HG02798 (cell line): Measurements from ENCODE around the gene TUBB2B.
"Not testable (repeated sequence)": the region's sequence is repeated elsewhere in the genome, so short reads cannot be mapped to it uniquely, and the experiment has no call there.

ENCODE experiments used
- ATAC-seq: cut with Tn5 transposase; IDR thresholded peaks from one replicate; pipeline ENCODE4 v1.9.1; 2021; ENCODE audit warnings: mild to moderate bottlenecking; ENCODE audit not compliant: unreplicated experiment, poor library complexity

TUBB2B gene

DNA sequence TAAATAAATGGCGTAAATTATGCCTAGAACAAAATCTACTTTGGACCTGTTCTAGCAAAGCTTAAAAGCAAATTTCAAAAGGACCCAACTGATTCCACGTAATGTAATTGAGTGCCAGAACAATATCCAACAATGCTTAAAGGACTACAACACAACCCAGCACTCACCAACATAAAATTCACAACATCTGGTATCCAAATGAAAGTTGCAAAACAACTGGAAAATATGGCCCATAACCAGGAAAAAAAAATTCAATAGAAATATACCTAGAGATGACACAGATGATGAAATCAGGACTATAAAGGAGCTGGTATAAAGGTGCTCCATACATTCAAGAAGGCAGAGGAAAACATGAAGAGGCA lies 14.1 kb downstream of the TUBB2B start:
- no peak for ATAC-seq

DNA sequence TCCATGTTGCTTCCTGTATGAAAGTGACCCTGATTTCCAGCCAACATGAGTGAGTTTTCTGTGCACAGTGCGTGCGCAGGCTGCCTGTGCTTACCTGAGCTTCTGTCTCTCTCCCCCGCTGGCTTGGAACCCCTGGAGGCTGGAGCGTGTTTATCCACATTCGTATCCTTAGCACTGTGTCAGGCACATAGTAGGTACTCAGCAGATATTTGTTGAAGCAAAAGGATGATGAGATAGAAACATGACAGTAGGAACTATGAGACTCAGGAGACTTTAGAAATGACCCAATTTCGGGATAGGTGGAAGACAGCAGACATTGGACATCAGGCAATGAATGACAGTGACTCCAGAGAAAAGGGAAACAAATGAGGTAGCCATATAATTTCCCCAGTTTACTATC lies 15.2 kb downstream of the TUBB2B start:
- no peak for ATAC-seq

GRCh38 chr6:3211681-3212080 lies 15.8 kb downstream of the TUBB2B start:
- no peak for ATAC-seq

GRCh38 chr6:3210024-3210610 lies 17.3 kb downstream of the TUBB2B start:
- ATAC-seq, result no peak

- peak; percentile 62 for ATAC-seq
These were observed 18.1 kb downstream of the TUBB2B start for GRCh38 chr6:3209114-3210023.

DNA sequence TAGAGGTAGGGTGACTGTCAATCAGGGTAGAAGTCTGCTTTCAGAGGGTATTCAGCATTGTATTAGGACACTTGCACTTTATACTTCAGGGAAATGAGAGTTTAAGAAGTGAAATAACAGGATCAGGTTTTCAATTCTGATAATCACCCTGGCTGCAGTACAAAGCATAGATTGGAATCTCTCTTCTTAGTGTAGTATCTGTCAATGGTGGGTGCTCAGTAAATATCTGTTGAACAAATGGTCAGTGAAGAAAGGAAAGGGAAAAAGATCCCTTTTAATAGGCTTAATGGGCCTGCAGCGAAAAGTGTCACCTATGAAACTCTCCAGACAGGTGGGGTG lies 18.7 kb downstream of the TUBB2B start:
- ATAC-seq, result no peak

GRCh38 chr6:3208098-3208774 lies 19.2 kb downstream of the TUBB2B start:
- ATAC-seq, result no peak

DNA sequence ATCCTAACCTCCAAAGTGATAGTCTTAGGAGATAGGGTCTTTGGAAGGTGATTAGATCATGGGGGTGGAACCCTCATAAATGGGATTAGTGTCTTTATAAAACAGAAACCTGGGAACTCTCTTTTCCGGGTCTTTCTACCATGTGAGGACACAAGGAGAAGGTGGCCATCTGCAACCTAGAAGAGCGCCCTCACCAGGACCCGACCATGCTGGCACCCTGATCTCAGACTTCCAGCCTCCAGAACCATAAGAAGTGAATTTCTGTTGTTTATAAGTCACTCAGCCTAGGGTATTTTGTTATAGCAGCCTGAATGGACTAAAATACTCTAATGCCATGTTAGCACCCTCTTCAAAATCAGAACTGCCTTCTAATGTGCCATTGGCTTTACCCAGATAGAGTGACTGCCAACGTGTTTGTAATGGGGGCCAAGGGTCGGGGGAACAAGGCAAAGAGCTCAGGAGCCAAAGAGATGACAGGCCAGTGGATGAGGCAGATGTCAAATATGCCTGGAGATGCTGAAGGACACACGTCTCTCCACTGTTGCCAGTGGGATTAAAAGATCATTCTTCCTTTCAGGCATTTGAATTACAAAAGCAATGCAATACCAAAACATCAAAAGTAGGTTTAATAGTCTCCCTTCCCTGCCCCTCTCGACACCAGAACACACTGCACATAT lies 21.0 kb downstream of the TUBB2B start:
- no peak for ATAC-seq

- no peak for ATAC-seq
These were observed 21.5 kb downstream of the TUBB2B start for GRCh38 chr6:3205913-3206312.

DNA sequence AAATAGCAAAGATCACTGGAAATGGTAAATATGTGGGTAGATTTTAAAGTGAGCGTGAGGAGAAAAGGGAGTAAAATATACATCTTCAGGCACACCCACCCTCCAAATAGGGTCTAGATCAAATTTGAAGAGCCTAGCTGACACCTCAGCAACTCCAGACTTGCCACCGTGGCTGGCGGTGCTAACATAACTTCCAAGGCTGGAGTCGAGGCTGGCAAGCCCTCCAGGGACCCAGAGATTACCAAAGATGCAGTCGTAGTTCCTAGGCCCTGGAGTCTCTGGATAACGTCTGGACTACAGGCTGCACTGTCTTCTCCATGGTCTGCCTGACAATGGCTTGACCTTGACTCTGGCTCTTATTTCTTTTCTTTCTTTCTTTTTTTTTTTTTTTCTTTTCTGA lies 22.5 kb downstream of the TUBB2B start:
- no peak for ATAC-seq

- ATAC-seq, result no peak
These were observed 24.3 kb downstream of the TUBB2B start for GRCh38 chr6:3202999-3203696.

DNA sequence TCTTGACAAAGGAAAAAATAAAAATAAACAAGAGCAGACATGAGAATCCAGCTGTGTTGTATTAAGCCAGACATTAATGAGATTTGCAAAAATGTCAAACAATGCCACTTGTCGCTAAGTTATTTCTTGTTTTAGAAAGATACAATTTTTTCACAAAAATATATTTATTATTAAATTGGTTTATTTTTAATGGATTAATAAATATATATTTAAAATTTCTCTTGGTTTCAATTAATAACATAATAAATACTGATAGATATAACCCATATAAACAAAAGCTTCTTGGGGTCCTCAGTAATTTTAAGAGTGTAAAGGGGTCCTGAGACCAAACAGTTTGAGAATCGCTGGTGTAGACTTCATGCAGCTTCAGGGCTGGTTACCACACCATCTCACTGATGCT lies 26.1 kb downstream of the TUBB2B start:
- ATAC-seq, result no peak

GRCh38 chr6:3200682-3201081 lies 26.8 kb downstream of the TUBB2B start:
- ATAC-seq, result no peak

- no peak for ATAC-seq
These were observed 28.1 kb downstream of the TUBB2B start for GRCh38 chr6:3199382-3199781.

DNA sequence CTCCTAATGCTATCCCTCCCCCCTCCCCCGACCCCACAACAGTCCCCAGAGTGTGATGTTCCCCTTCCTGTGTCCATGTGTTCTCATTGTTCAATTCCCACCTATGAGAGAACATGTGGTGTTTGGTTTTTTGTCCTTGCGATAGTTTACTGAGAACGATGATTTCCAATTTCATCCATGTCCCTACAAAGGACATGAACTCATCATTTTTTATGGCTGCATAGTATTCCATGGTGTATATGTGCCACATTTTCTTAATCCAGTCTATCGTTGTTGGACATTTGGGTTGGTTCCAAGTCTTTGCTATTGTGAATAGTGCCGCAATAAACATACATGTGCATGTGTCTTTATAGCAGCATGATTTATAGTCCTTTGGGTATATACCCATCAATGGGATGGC lies 29.7 kb downstream of the TUBB2B start:
- not testable (repeated sequence) for ATAC-seq

- no peak for ATAC-seq
These were observed 30.7 kb downstream of the TUBB2B start for GRCh38 chr6:3196770-3197169.

DNA sequence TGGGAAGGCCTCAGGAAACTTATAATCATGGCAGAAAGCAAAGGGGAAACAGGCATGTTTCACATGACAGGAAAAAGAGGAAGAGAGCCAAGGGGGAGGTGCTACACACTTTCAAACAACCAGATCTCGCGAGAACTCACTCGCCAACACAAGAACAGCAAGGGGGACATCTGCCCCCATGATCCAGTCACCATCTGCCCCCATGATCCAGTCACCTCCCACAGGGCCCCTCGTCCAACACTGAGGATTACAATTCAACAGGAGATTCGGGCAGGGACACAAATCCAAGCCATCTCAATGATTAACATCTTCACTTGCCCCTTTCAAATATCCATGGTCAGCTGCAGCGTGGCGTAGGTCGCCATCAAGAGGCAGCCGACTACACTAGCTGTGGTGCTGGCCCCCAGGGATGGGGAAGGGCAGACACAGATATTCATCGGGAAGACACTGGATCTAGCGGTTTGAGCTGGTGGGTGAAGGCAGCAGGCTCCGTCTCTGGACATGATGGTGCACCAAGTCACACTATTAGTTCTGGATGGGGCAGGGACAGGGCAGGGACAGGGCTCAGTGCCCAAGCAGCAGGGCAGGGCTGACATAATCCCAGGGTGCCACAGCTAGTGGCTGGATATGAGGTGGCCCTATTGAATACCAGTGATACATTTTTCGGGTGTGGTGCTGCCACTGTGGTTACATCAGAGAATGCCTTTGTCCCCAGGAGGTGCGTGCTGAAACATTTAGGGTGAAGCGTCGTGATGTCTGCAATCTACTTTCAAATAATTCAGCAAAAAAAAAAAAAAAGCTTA lies 31.6 kb downstream of the TUBB2B start:
- ATAC-seq, result no peak

DNA sequence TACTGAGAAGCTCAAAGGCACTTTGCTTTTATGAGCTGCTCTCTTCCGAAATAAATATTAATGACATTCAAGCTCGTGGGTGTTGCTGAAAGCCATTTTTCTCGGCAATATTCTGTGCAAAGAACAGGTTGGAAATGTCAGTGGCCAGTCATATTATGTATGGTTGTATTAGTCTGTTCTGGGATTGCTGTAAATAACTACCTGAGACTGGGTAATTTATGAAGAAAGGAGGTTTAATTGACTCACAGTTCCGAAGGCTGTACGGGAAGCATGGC lies 32.1 kb downstream of the TUBB2B start:
- no peak for ATAC-seq

- no peak for ATAC-seq
These were observed 32.7 kb downstream of the TUBB2B start for GRCh38 chr6:3194535-3195419.
